ENCODE measurements around the gene ANTXRL.
"Not testable (repeated sequence)": the region's sequence is repeated elsewhere in the genome, so short reads cannot be mapped to it uniquely, and the experiment has no call there.

The ANTXRL gene

DNA sequence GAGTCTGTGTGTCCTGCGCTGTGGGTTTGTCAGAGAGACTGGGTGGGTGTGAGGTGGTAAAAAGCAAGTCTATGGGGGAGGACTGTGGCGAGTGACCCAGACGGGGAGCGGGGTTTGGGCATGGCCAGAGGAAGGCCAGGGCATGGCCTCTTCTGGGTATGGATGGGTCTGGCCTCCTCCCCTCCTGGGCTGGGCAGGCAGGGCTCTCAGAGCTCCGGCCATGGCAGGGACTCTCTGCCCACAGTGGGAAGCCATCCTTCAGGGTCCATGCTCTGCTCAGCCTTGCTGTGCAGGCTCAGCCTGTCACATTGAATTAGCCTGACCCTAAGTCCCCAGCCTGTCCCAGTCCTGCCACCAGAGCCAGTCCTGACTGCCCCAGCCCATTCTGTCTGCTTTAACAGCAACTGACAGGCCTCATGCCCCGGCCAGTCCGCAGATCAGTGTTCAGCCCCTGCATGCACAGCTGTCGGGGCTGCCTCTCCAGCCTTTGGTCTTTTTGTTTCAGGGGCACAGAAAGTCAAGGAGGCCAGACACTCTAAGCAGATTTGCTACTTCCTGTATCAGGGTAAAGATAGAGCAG, 7.9 kb downstream of the ANTXRL start:
- DNase-seq (ENCODE audit: low read depth, low spot score): no peak

DNA sequence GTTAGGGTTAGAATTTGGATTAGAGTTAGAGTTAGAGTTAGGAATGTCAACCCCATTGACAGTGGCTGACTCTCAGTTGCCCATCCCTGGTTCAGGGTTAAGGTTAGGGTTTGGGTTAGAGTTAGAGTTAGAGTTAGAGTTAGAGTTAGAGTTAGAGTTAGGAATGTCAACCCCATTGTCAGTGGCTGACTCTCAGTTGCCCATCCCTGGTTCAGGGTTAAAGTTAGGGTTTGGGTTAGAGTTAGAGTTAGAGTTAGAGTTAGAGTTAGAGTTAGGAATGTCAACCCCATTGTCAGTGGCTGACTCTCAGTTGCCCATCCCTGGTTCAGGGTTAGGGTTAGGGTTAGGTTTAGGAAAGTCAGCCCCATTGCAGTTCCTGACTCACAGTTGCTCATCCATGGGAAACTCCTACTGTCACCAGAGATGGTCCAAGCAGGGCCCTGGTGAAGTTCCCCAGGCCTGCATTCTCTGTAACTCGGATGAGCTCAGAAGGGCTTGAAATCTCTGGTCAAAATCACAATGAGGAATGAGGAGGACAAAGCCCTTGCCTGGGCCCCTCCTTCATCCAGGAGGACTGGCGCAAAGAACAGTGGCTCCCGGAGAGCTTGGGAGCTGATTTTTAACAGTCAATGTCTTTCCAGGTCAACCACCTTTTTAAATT, 8.7 kb downstream of the ANTXRL start:
- DNase-seq (ENCODE audit: low read depth, low spot score): not testable (repeated sequence)

DNA sequence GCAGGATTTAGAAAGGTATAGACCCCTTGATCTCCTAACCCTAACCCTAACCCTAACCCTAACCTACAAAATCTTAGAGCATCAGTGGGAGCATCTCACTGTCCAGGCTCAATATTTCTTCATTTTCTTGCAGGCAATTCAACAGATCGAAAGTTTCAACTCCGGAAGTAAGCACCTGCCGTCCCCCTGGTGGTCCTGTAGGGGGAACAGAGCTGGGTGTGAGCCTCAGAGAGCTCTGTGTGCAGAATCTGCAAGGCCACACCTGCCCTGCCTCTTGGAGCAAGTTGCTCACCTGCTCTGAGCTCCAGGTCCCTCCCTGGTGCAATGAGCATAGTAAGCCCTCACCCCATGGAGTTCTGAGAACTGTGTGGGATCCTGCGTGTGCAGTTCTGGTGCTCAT, 9.3 kb downstream of the ANTXRL start:
- not testable (repeated sequence) for DNase-seq (ENCODE audit: low read depth, low spot score)

GRCh38 chr10:46296641-46297141, 9.9 kb downstream of the ANTXRL start:
- DNase-seq (ENCODE audit: low read depth, low spot score): no peak

DNA sequence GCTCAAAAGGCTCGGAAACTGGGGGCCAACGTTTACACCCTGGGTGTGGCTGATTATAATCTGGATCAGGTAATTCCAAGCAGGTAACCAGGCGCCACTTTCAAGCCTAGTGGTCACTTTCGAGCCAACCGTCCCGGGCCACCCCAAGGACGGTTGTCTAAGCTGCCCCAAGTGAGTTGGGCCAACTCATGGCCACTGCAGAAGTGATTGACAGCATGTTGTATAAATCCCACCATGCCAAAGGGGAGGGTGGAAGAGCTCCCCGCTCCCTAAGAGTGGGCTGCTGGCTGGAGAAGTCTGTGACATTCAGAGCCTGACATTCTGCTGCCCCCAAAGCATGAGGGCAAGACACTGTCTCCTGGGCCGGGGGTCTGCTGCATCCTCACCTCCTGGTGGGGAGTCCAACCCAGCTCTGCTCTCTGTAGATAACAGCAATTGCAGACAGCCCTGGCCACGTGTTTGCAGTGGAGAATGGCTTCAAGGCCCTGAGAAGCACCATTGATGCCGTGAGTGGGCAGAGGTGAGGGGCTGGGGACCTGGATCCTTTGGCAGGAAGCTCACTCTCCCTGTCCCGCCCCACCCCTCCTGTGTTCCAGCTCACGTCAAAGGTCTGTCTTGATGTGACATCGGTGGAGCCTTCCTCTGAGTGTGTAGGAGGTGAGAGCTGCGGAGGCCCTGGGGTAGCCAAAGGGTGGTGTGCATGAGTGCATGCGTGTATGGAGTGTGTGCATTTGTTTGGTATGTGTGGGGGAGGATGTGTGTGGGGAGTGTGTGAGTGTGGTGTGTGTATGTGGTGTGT, 10.8 kb downstream of the ANTXRL start:
- DNase-seq (ENCODE audit: low read depth, low spot score): no peak

DNA sequence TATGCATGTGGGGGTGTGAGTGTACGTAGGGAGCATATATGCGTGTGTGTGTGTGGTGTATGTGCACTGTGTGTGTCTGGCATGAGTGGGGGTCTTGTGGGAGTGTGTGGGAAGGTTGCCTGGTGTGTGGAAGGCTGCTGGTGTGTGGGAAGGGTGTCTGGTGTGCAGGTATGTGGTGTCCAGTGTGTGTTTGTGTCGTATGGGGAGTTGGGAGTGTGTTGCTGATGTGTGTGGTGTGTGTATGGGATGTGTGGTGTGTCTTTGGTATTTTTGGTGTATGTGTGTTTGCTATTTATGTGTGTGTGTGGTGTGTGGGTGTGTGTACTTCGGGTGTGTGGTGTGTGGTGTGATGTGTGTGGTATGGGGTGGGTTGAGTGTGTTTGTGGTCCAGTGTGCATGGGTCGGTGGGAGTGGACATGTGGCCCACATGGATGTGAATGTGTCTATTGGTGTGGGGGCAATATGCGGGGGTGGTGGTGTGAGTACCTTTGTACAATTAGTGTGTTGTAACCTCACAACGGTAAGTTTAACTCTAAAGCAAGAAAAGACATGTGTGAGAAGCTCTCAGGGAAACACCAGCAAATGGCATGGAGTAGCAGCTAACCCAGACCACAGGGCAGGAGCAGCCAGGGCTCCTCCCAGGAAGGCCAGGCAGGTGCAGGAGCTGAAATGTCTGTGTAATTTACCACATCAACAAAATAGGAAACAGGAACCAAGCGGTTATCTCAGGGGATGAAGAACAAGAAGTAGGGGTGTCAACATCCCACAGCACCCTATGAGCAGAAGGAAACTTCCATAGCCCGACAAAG, 11.9 kb downstream of the ANTXRL start:
- no peak for DNase-seq (ENCODE audit: low read depth, low spot score)

GRCh38 chr10:46299286-46299535, 12.4 kb downstream of the ANTXRL start:
- no peak for DNase-seq (ENCODE audit: low read depth, low spot score)

GRCh38 chr10:46299536-46300369, 13.0 kb downstream of the ANTXRL start:
- DNase-seq (ENCODE audit: low read depth, low spot score): no peak

- DNase-seq (ENCODE audit: low read depth, low spot score): not testable (repeated sequence)
These were observed 13.5 kb downstream of the ANTXRL start for GRCh38 chr10:46300370-46300711.

GRCh38 chr10:46301056-46301645, 14.4 kb downstream of the ANTXRL start:
- DNase-seq (ENCODE audit: low read depth, low spot score): no peak

GRCh38 chr10:46301721-46302479, 15.1 kb downstream of the ANTXRL start:
- no peak for DNase-seq (ENCODE audit: low read depth, low spot score)

DNA sequence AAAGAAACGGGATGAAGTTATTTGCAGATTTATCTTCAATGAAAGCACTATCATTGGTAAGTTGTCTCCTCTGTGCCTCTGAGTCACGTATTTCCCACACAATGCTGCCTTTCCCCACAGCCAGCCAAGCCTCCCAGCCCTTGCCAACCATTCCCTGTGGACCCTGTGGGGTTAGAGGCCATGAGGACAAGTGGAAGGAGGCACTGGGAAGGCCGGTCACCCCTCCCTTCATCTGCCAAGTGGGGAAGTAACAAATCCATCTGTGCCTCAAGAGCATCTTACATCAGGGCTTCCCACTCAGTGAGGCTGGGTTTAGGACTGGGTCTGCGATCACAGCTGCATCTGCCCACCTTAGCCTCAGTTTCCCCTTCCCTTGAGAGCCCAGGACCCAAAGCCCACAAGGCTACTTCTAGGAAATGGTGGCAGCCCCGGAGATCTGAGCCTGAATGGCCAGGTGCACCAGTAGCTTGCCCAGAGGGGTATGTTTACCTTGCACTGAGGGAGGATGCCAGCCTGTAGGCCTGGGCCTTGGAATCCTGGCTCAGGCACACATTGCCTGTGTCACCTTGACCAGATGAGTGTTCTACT, 16.1 kb downstream of the ANTXRL start:
- not testable (repeated sequence) for DNase-seq (ENCODE audit: low read depth, low spot score)

DNA sequence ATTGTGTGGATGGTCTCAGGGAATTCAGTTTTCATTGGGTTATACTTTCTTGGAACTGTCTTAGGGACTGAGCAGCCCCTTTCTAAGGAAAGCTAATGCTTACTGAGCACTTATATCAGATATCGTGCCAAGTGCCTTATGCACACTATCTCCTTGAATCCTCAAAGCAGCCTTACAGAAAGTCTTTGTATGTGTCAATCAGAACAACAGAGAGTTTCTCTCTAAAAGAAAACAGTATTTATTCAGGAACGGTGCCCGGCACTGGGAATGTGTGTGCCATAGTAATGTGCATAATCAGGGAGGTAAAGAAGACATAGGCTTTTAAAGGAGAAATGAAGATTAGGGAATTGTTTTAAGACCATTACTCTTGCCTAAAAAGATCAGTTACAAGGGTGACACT, 17.3 kb downstream of the ANTXRL start:
- DNase-seq (ENCODE audit: low read depth, low spot score): no peak

DNA sequence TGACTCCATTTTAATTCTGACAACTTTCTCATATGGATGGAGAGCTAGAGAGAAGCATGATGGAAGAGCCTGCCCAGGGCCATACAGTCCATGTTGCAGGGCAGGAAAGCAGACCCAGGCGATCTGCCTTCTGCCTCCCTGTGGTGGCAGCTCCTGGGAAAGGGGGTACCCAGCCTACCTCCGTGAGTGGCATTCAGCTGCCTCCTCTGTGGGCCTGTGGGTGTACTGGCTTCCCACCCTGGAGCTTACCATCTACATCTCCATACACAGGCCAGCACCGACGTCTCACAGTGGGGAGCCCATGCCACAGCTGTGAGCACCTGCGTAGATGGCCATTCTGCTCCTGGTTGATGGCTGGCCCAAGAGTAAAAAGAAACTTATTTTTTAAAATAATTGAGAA, 17.9 kb downstream of the ANTXRL start:
- not testable (repeated sequence) for DNase-seq (ENCODE audit: low read depth, low spot score)

GRCh38 chr10:46305079-46305818, 18.5 kb downstream of the ANTXRL start:
- DNase-seq (ENCODE audit: low read depth, low spot score): no peak

GRCh38 chr10:46305986-46306385, 19.2 kb downstream of the ANTXRL start:
- DNase-seq (ENCODE audit: low read depth, low spot score): no peak

GRCh38 chr10:46306516-46307184, 19.9 kb downstream of the ANTXRL start:
- DNase-seq (ENCODE audit: low read depth, low spot score): no peak

DNA sequence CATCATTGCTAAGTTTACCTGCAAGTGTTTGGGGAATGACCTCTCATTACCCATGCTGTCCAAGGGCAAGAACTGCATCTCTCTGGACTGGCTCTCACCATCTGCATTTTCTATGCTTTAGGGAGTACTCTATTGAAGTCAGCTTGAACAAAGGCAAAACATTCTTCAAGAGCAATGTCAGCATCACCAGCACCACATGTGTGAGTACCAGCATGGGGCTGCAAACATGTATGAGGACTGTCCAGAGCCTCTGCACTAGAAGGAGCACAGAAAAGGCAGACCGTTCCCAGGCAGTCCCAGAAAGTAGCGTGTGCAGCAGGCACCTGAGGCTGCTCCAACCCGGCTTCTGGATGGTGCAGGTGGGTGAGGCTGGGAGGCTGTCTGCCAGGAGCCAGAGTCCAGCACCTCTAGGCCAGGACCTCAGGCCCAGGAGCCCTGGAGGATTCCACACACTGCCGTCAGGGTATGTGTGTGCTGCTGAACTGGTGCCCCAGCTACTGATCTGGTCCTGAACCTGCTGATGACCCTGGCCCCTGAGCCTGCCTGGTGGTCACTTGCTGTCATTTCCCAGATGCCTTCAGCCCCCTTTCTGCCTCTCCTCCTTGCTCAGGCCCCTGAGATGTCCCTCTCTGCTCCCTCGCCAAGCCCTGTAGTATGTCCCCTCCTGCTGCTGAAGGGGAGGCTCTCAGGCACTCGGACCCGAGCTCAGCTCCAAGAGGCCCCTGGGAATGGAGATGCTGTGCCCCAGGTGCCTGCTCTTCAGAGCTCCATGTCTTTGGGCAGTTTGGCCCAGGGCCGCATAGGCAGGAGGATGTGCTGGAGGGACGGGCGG, 20.7 kb downstream of the ANTXRL start:
- no peak for DNase-seq (ENCODE audit: low read depth, low spot score)

Measured in iPS DF 19.7 (cell line).